Measurements from ENCODE around the gene HIRIP3.

- TF ChIP-seq CTCF (IDR thresholded peaks at IDR 0.05), result no peak
- no peak for TF ChIP-seq ZFX (IDR thresholded peaks at IDR 0.05; ENCODE audit: borderline replicate concordance)
Measured at GRCh38 chr16:29992344-29992967, 3.0 kb downstream of the HIRIP3 start.

Measured in 22Rv1 (cell line).